K562 (cell line): Measurements from ENCODE around the gene ZNF747.

ENCODE experiments used
- NKRF ChIP-seq: fragments of 450-650 bp; IDR thresholded peaks from 2 replicates; pipeline ENCODE4 v1.6.1; 2016; ENCODE audit warnings: borderline replicate concordance
- POLR2AphosphoS2 ChIP-seq: IDR thresholded peaks from 2 replicates; pipeline ENCODE4 v1.6.1; 2012; ENCODE audit warnings: low read length, improper control_type of control experiment

GRCh38 chr16:30532285-30533145 lies 2.1 kb downstream of the ZNF747 start:
- TF ChIP-seq NKRF, result no peak
- TF ChIP-seq POLR2AphosphoS2, result no peak
